ENCODE data around the gene CRISPLD2. TPM values are rescaled to one million over a fixed set of nuclear protein-coding genes. Genes with fewer than 3 reads are reported as not detected.
"Not testable (repeated sequence)": the region's sequence is repeated elsewhere in the genome, so short reads cannot be mapped to it uniquely, and the experiment has no call there.

The CRISPLD2 gene
- total and polyA plus RNA-seq, 4 donors: 3.4 to 15.8 (median 8.2) TPM

GRCh38 chr16:84861671-84862070, 41.9 kb downstream of the CRISPLD2 start:
- Histone ChIP-seq H3K27ac (ENCODE audit: low read depth, low read length) (no peak overlapping the region), H3K27me3 (ENCODE audit: control insufficient read depth, insufficient read depth, low read length) (no peaks in the 10 kb centered on the region), H3K4me1 (ENCODE audit: control insufficient read depth, insufficient read depth, low read length) (peaks cover 22% of the 10 kb centered on the region), H3K9me3 (ENCODE audit: control insufficient read depth, insufficient read depth, low read length) (peaks cover 8% of the 10 kb centered on the region), H3K4me3 (ENCODE audit: low read depth, low read length) (no peak overlapping the region), H3K36me3 (ENCODE audit: control insufficient read depth, insufficient read depth, low read length) (no peaks in the 10 kb centered on the region)
- no peak for DNase-seq (ENCODE audit: low read depth in 4 of 6, low spot score in 6 of 6)
- WGBS (ENCODE audit: insufficient coverage): 92% methylated on average over 5 of the region's 7 CpGs

GRCh38 chr16:84862804-84863480, 43.2 kb downstream of the CRISPLD2 start:
- peak in 1 of 6 donors; percentile 30 for DNase-seq (ENCODE audit: low read depth in 4 of 6, low spot score in 6 of 6)
- Histone ChIP-seq H3K27ac (ENCODE audit: low read depth, low read length) (no peak overlapping the region), H3K4me1 (ENCODE audit: control insufficient read depth, insufficient read depth, low read length) (peaks cover 26% of the 10 kb centered on the region), H3K27me3 (ENCODE audit: control insufficient read depth, insufficient read depth, low read length) (no peaks in the 10 kb centered on the region), H3K9me3 (ENCODE audit: control insufficient read depth, insufficient read depth, low read length) (peaks cover 8% of the 10 kb centered on the region), H3K4me3 (ENCODE audit: low read depth, low read length) (no peak overlapping the region), H3K36me3 (ENCODE audit: control insufficient read depth, insufficient read depth, low read length) (no peaks in the 10 kb centered on the region)
- WGBS (ENCODE audit: insufficient coverage): 83% methylated on average over 3 of the region's 8 CpGs

- peaks cover 8% of the 10 kb centered on the region for H3K9me3 ChIP-seq (ENCODE audit: control insufficient read depth, insufficient read depth, low read length)
- H3K27ac ChIP-seq (ENCODE audit: low read depth, low read length): no peak overlapping the region
- H3K4me1 ChIP-seq (ENCODE audit: control insufficient read depth, insufficient read depth, low read length): peaks cover 26% of the 10 kb centered on the region
- WGBS (ENCODE audit: insufficient coverage): 100% methylated on average over 6 of the region's 8 CpGs
- H3K27me3 ChIP-seq (ENCODE audit: control insufficient read depth, insufficient read depth, low read length): no peaks in the 10 kb centered on the region
- H3K36me3 ChIP-seq (ENCODE audit: control insufficient read depth, insufficient read depth, low read length): no peaks in the 10 kb centered on the region
- no peak for DNase-seq (ENCODE audit: low read depth in 4 of 6, low spot score in 6 of 6)
- H3K4me3 ChIP-seq (ENCODE audit: low read depth, low read length): no peak overlapping the region
Observed at GRCh38 chr16:84863481-84863814, 43.7 kb downstream of the CRISPLD2 start.

GRCh38 chr16:84864326-84864955, 44.7 kb downstream of the CRISPLD2 start:
- peak in 5 of 6 donors; percentile 13 to 74 (median 47) for DNase-seq (ENCODE audit: low read depth in 4 of 6, low spot score in 6 of 6)
- Histone ChIP-seq H3K4me1 (ENCODE audit: control insufficient read depth, insufficient read depth, low read length) (peaks cover 26% of the 10 kb centered on the region), H3K4me3 (ENCODE audit: low read depth, low read length) (no peak overlapping the region), H3K36me3 (ENCODE audit: control insufficient read depth, insufficient read depth, low read length) (no peaks in the 10 kb centered on the region), H3K27me3 (ENCODE audit: control insufficient read depth, insufficient read depth, low read length) (no peaks in the 10 kb centered on the region), H3K27ac (ENCODE audit: low read depth, low read length) (peak overlapping the region; percentile 69), H3K9me3 (ENCODE audit: control insufficient read depth, insufficient read depth, low read length) (peaks cover 5% of the 10 kb centered on the region)
- whole genome bisulfite sequencing (ENCODE audit: insufficient coverage): 54% methylated on average over 13 of the region's 13 CpGs

GRCh38 chr16:84867696-84868095, 47.9 kb downstream of the CRISPLD2 start:
- DNase-seq (ENCODE audit: low read depth in 4 of 6, low spot score in 6 of 6): no peak
- H3K36me3 ChIP-seq (ENCODE audit: control insufficient read depth, insufficient read depth, low read length): no peaks in the 10 kb centered on the region
- peaks cover 25% of the 10 kb centered on the region for H3K4me1 ChIP-seq (ENCODE audit: control insufficient read depth, insufficient read depth, low read length)
- no peak overlapping the region for H3K27ac ChIP-seq (ENCODE audit: low read depth, low read length)
- H3K27me3 ChIP-seq (ENCODE audit: control insufficient read depth, insufficient read depth, low read length): no peaks in the 10 kb centered on the region
- WGBS (ENCODE audit: insufficient coverage): 63% methylated on average over 8 of the region's 9 CpGs
- H3K4me3 ChIP-seq (ENCODE audit: low read depth, low read length): no peak overlapping the region
- no peaks in the 10 kb centered on the region for H3K9me3 ChIP-seq (ENCODE audit: control insufficient read depth, insufficient read depth, low read length)

GRCh38 chr16:84868328-84868727, 48.5 kb downstream of the CRISPLD2 start:
- Histone ChIP-seq H3K4me1 (ENCODE audit: control insufficient read depth, insufficient read depth, low read length) (peaks cover 19% of the 10 kb centered on the region), H3K36me3 (ENCODE audit: control insufficient read depth, insufficient read depth, low read length) (no peaks in the 10 kb centered on the region), H3K27ac (ENCODE audit: low read depth, low read length) (no peak overlapping the region), H3K27me3 (ENCODE audit: control insufficient read depth, insufficient read depth, low read length) (no peaks in the 10 kb centered on the region), H3K9me3 (ENCODE audit: control insufficient read depth, insufficient read depth, low read length) (no peaks in the 10 kb centered on the region), H3K4me3 (ENCODE audit: low read depth, low read length) (no peak overlapping the region)
- DNase-seq (ENCODE audit: low read depth in 4 of 6, low spot score in 6 of 6): no peak
- 84% methylated on average over 9 of the region's 9 CpGs for WGBS (ENCODE audit: insufficient coverage)

- Histone ChIP-seq H3K27ac (ENCODE audit: low read depth, low read length) (no peak overlapping the region), H3K4me1 (ENCODE audit: control insufficient read depth, insufficient read depth, low read length) (peaks cover 13% of the 10 kb centered on the region), H3K27me3 (ENCODE audit: control insufficient read depth, insufficient read depth, low read length) (no peaks in the 10 kb centered on the region), H3K9me3 (ENCODE audit: control insufficient read depth, insufficient read depth, low read length) (no peaks in the 10 kb centered on the region), H3K4me3 (ENCODE audit: low read depth, low read length) (no peak overlapping the region), H3K36me3 (ENCODE audit: control insufficient read depth, insufficient read depth, low read length) (no peaks in the 10 kb centered on the region)
- WGBS (ENCODE audit: insufficient coverage): 77% methylated on average over 16 of the region's 17 CpGs
- DNase-seq (ENCODE audit: low read depth in 4 of 6, low spot score in 6 of 6): peak in 2 of 6 donors; percentile 29 to 69
Observed at GRCh38 chr16:84868829-84869472, 49.2 kb downstream of the CRISPLD2 start.

- H3K4me3 ChIP-seq (ENCODE audit: low read depth, low read length): no peak overlapping the region
- H3K4me1 ChIP-seq (ENCODE audit: control insufficient read depth, insufficient read depth, low read length): peaks cover 8% of the 10 kb centered on the region
- DNase-seq (ENCODE audit: low read depth in 4 of 6, low spot score in 6 of 6): no peak
- no peaks in the 10 kb centered on the region for H3K36me3 ChIP-seq (ENCODE audit: control insufficient read depth, insufficient read depth, low read length)
- no peaks in the 10 kb centered on the region for H3K9me3 ChIP-seq (ENCODE audit: control insufficient read depth, insufficient read depth, low read length)
- 79% methylated on average over 15 of the region's 15 CpGs for WGBS (ENCODE audit: insufficient coverage)
- no peak overlapping the region for H3K27ac ChIP-seq (ENCODE audit: low read depth, low read length)
- no peaks in the 10 kb centered on the region for H3K27me3 ChIP-seq (ENCODE audit: control insufficient read depth, insufficient read depth, low read length)
Observed at GRCh38 chr16:84869473-84869845, 49.7 kb downstream of the CRISPLD2 start.

- H3K27ac ChIP-seq (ENCODE audit: low read depth, low read length); H3K27me3 ChIP-seq (ENCODE audit: control insufficient read depth, insufficient read depth, low read length); DNase-seq (ENCODE audit: low read depth in 4 of 6, low spot score in 6 of 6); H3K4me3 ChIP-seq (ENCODE audit: low read depth, low read length); H3K4me1 ChIP-seq (ENCODE audit: control insufficient read depth, insufficient read depth, low read length); H3K36me3 ChIP-seq (ENCODE audit: control insufficient read depth, insufficient read depth, low read length); H3K9me3 ChIP-seq (ENCODE audit: control insufficient read depth, insufficient read depth, low read length): not testable (repeated sequence)
- 98% methylated on average over 15 of the region's 17 CpGs for WGBS (ENCODE audit: insufficient coverage)
Observed at GRCh38 chr16:84872971-84873370, 53.2 kb downstream of the CRISPLD2 start.

GRCh38 chr16:84874004-84874435, 54.2 kb downstream of the CRISPLD2 start:
- Histone ChIP-seq H3K27ac (ENCODE audit: low read depth, low read length) (no peak overlapping the region), H3K36me3 (ENCODE audit: control insufficient read depth, insufficient read depth, low read length) (no peaks in the 10 kb centered on the region), H3K27me3 (ENCODE audit: control insufficient read depth, insufficient read depth, low read length) (no peaks in the 10 kb centered on the region), H3K4me3 (ENCODE audit: low read depth, low read length) (no peak overlapping the region), H3K4me1 (ENCODE audit: control insufficient read depth, insufficient read depth, low read length) (no peaks in the 10 kb centered on the region), H3K9me3 (ENCODE audit: control insufficient read depth, insufficient read depth, low read length) (no peaks in the 10 kb centered on the region)
- no peak for DNase-seq (ENCODE audit: low read depth in 4 of 6, low spot score in 6 of 6)
- WGBS (ENCODE audit: insufficient coverage): 92% methylated on average over 2 of the region's 4 CpGs
